Measurements from ENCODE around the gene C6orf62.

DNA sequence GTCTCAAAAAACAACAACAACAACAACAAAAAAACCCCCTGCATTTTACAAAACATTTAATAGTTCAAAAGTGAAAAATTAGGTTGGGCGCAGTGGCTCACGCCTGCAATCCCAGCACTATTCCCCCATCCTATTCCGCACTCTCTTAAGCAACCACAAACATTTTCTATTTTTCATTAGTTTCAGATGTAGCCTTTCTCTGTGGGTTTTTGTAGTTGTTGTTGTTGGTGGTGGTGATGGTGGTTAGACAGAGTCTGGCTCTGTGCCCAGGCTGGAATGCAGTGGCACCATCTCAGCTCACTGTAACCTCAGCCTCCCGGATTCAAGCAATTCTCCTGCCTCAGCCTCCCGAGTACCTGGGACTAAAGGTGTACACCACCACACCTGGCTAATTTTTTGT lies 49.4 kb upstream of the C6orf62 start:
- TF ChIP-seq GATA2 (IDR thresholded peaks at IDR 0.05; ENCODE audit: low read depth, low read length): no peak
- TF ChIP-seq GATA3 (IDR thresholded peaks at IDR 0.05; ENCODE audit: low read depth, low read length): no peak

Data from SH-SY5Y (cell line).